Endothelial cell of umbilical vein (primary cell): ENCODE measurements around the gene SC5D. TPM values are rescaled to one million over a fixed set of nuclear protein-coding genes. Genes with fewer than 3 reads are reported as not detected.

Experiments used
- BruUV-seq: library from RNA; stranded (reverse); fragments of 400-500 nt; replicated peaks from 2 replicates; lab custom pipeline; 2021; lab: Mats Ljungman, UMichigan
- CTCF ChIA-PET: fragments of 300-600, 350-600 bp; sonication (Branson Sonifier 250); formaldehyde crosslinking; loops from one replicate; lab custom pipeline; 2021; ENCODE audit warnings: antibody characterized with exemption, inconsistent platforms; lab: Charles Lee
- POLR2A ChIA-PET: fragments of 300-600, 350-600 bp; sonication (Branson Sonifier 250); formaldehyde crosslinking; loops from one replicate; lab custom pipeline; 2021; ENCODE audit warnings: antibody characterized with exemption, inconsistent platforms; lab: Charles Lee
- DNase-seq: peaks from one replicate; pipeline ENCODE4 v3.0.0-alpha.2; 2011; ENCODE audit warnings: low read depth, low spot score
- FAIRE-seq: peaks from 2 replicates; lab custom pipeline; 2011; peaks lifted over from hg19 to GRCh38; lab: Jason Lieb, UNC
- H2AFZ ChIP-seq: 2 replicates; pipeline ENCODE4 v1.6.0; 2012; ENCODE audit warnings: low read depth, low read length, control low read depth, inconsistent platforms
- H3K27ac ChIP-seq: 2 replicates; pipeline ENCODE4 v1.5.1; 2011; ENCODE audit warnings: low read depth, mild to moderate bottlenecking, control low read depth, low read length, moderate library complexity; ENCODE audit not compliant: insufficient read depth
- H3K27me3 ChIP-seq, 2 experiments: 2 replicates each; pipeline versions ENCODE4 v1.6.0 to v1.6.1; 2011; ENCODE audit warnings: low read length in 2 of 2, mixed read lengths in 1 of 2; ENCODE audit not compliant: control insufficient read depth in 2 of 2, insufficient read depth in 2 of 2
- H3K36me3 ChIP-seq, 2 experiments: 2 replicates in 1 of 2; 3 replicates in 1 of 2; pipeline ENCODE4 v1.5.1; 2011; ENCODE audit warnings: low read length in 2 of 2, mild to moderate bottlenecking in 1 of 2, moderate library complexity in 1 of 2; ENCODE audit not compliant: control insufficient read depth in 2 of 2, insufficient read depth in 2 of 2; ENCODE audit errors: extremely low read depth in 1 of 2
- H3K4me1 ChIP-seq: 3 replicates; pipeline ENCODE4 v1.5.1; 2011; ENCODE audit warnings: mild to moderate bottlenecking, low read length; ENCODE audit not compliant: control insufficient read depth, insufficient read depth; ENCODE audit errors: extremely low read depth
- H3K4me2 ChIP-seq: 2 replicates; pipeline ENCODE4 v1.6.1; 2011; ENCODE audit warnings: low read length, control low read depth, mixed read lengths; ENCODE audit not compliant: insufficient read depth
- H3K4me3 ChIP-seq, 3 experiments: fragments of 200-600 bp in 1 of 3; sonication (generic), shearing (Covaris generic) in 1 of 3; replicated peaks in 1 of 3; 2 replicates each; pipeline ENCODE4 v1.5.1; 2011 to 2016; ENCODE audit warnings: control low read depth in 3 of 3, low read length in 3 of 3, mild to moderate bottlenecking in 2 of 3, inconsistent platforms in 1 of 3, low read depth in 1 of 3, moderate library complexity in 1 of 3; ENCODE audit not compliant: insufficient read depth in 1 of 3
- H3K79me2 ChIP-seq: 2 replicates; pipeline ENCODE4 v1.6.0; 2012; ENCODE audit warnings: low read length, inconsistent platforms; ENCODE audit not compliant: control insufficient read depth, insufficient read depth
- H3K9ac ChIP-seq: replicated peaks from 2 replicates; pipeline ENCODE3; 2011; ENCODE audit warnings: low read length, control low read depth; ENCODE audit not compliant: insufficient read depth; ENCODE audit errors: extremely low read depth
- H3K9me1 ChIP-seq: replicated peaks from 3 replicates; pipeline ENCODE4 v1.6.0; 2011; ENCODE audit warnings: mild to moderate bottlenecking, low read length; ENCODE audit not compliant: control insufficient read depth, insufficient read depth; ENCODE audit errors: extremely low read depth
- H3K9me3 ChIP-seq: replicated peaks from 2 replicates; pipeline ENCODE4 v1.5.1; 2012; ENCODE audit warnings: low read length, inconsistent platforms; ENCODE audit not compliant: control insufficient read depth, insufficient read depth
- H4K20me1 ChIP-seq: replicated peaks from 2 replicates; pipeline ENCODE3; 2011; ENCODE audit warnings: mild to moderate bottlenecking, low read length; ENCODE audit not compliant: control insufficient read depth, insufficient read depth; ENCODE audit errors: extremely low read depth
- CTCF ChIP-seq, 2 donors: IDR thresholded peaks; 1 replicate in 1 of 2; 2 replicates in 1 of 2; pipeline ENCODE4 v1.5.1; 2011; ENCODE audit warnings: low read length in 2 of 2, mild to moderate bottlenecking in 2 of 2, moderate library complexity in 2 of 2, control low read depth in 1 of 2, inconsistent platforms in 1 of 2, low read depth in 1 of 2; ENCODE audit not compliant: insufficient read depth in 1 of 2; ENCODE audit errors: extremely low read depth in 1 of 2
- EZH2 ChIP-seq: IDR thresholded peaks from 2 replicates; pipeline ENCODE4 v1.6.1; 2012; ENCODE audit warnings: borderline replicate concordance, low read depth, mild to moderate bottlenecking, moderate library complexity, low read length, inconsistent platforms; ENCODE audit not compliant: severe bottlenecking
- FOS ChIP-seq: IDR thresholded peaks from 2 replicates; pipeline ENCODE4 v1.6.1; 2011; ENCODE audit warnings: mild to moderate bottlenecking, low read length, moderate library complexity, borderline replicate concordance; ENCODE audit not compliant: insufficient read depth
- GATA2 ChIP-seq: IDR thresholded peaks from 2 replicates; pipeline ENCODE4 v1.7.0; 2011; ENCODE audit warnings: low read depth, mild to moderate bottlenecking, moderate library complexity, mixed read lengths, low read length; ENCODE audit not compliant: insufficient read length, insufficient read depth
- JUN ChIP-seq: IDR thresholded peaks from 2 replicates; pipeline ENCODE4 v1.6.1; 2011; ENCODE audit warnings: borderline replicate concordance, low read depth; ENCODE audit not compliant: insufficient read length, insufficient read depth
- MYC ChIP-seq: IDR thresholded peaks from one replicate; pipeline ENCODE4 v1.6.1; 2011; ENCODE audit warnings: mild to moderate bottlenecking, low read depth, low read length
- POLR2AphosphoS5 ChIP-seq: IDR thresholded peaks from 2 replicates; pipeline ENCODE4 v1.6.1; 2012; ENCODE audit warnings: low read depth, mild to moderate bottlenecking, control low read depth, low read length, moderate library complexity; ENCODE audit not compliant: insufficient read depth
- dilution Hi-C: fragments of 300-500 bp; cut with MboI; formaldehyde crosslinking; loops from one replicate; pipeline ENCODE4 v1.15.0; 2019; ENCODE audit warnings: low sequenced_read_pairs; ENCODE audit not compliant: extremely low pct_ligation_motif_present
- intact Hi-C: fragments of 100-400 bp; cut with micrococcal nuclease; formaldehyde crosslinking; loops from one replicate; pipeline ENCODE4 v1.10.0; 2022
- polyA plus RNA-seq, 4 experiments: library from polyadenylated mRNA; depleted of rRNA in 3 of 4; stranded (reverse) in 3 of 4; unstranded in 1 of 4; fragments of >200 nt; gene quantifications; 2 replicates each; pipeline versions ENCODE4 v1.2.1 to v1.2.3, GENCODE V29; 2011 to 2012; ENCODE audit warnings: missing spikeins in 1 of 4
- total RNA-seq: library from RNA; stranded (reverse); gene quantifications from 2 replicates; pipeline ENCODE4 v1.2.3, GENCODE V29; 2021

SC5D gene
- total and polyA plus RNA-seq, 2 donors (not counting 3 experiments of a cell fraction or from before 2014, with no cell fraction given) = 37.1 to 40.0 TPM

GRCh38 chr11:121347813-121348212, 55.2 kb downstream of the SC5D start:
- no peaks in the 10 kb centered on the region for H3K27me3 ChIP-seq
- FAIRE-seq = no peak
- H3K4me1 ChIP-seq = no peaks in the 10 kb centered on the region
- intact Hi-C loops (no loop called here), dilution Hi-C loops (no loop called here)
- H3K9me3 ChIP-seq = no peaks in the 10 kb centered on the region
- H3K27ac ChIP-seq = no peak overlapping the region
- CTCF ChIA-PET = no interaction called here
- H3K9me1 ChIP-seq = no peaks in the 10 kb centered on the region
- no peaks in the 10 kb centered on the region for H3K36me3 ChIP-seq
- POLR2A ChIA-PET = no interaction called here
- no peak overlapping the region for H3K4me3 ChIP-seq
- no peak for DNase-seq
- no peak overlapping the region for H2AFZ ChIP-seq
- TF ChIP-seq EZH2 (no peak), GATA2 (no peak), POLR2AphosphoS5 (no peak), FOS (no peak), MYC (no peak), CTCF (IDR thresholded peaks at IDR 0.05; ENCODE audit: extremely low read depth in 1 of 2, insufficient read depth in 1 of 2, low read depth in 1 of 2, low read length in 2 of 2) (no peak), JUN (no peak)
- BruUV-seq = no TSS peak
- no peaks in the 10 kb centered on the region for H3K79me2 ChIP-seq
- no peaks in the 10 kb centered on the region for H4K20me1 ChIP-seq
- no peak overlapping the region for H3K4me2 ChIP-seq
- no peak overlapping the region for H3K9ac ChIP-seq
